Stimulated activated naive CD8-positive, alpha-beta T cell treated with anti-CD3 and anti-CD28 coated beads, Interleukin-15, Interleukin-2, amounts not matched to agents 100 ng/mL and 50 ng/mL, for 24 hours (primary cell): ENCODE results near the gene IL12B.
"Not testable (repeated sequence)": the region's sequence is repeated elsewhere in the genome, so short reads cannot be mapped to it uniquely, and the experiment has no call there.

Source experiments
- H3K27ac Mint-ChIP-seq: one replicate; pipeline ENCODE4 v1.8.0; 2021; ENCODE audit warnings: mild to moderate bottlenecking, mixed read lengths
- H3K27me3 Mint-ChIP-seq: one replicate; pipeline ENCODE4 v1.8.0; 2021; ENCODE audit warnings: mixed read lengths
- H3K36me3 Mint-ChIP-seq: one replicate; pipeline ENCODE4 v1.8.0; 2021; ENCODE audit warnings: low read depth, mixed read lengths
- H3K4me1 Mint-ChIP-seq: one replicate; pipeline ENCODE4 v1.8.0; 2021; ENCODE audit warnings: low read depth, mixed read lengths
- H3K4me3 Mint-ChIP-seq: one replicate; pipeline ENCODE4 v1.8.0; 2021; ENCODE audit warnings: mild to moderate bottlenecking, mixed read lengths
- H3K9me3 Mint-ChIP-seq: one replicate; pipeline ENCODE4 v1.8.0; 2021; ENCODE audit warnings: mixed read lengths

Gene IL12B

GRCh38 chr5:159318448-159318847 is 11.8 kb downstream of the IL12B start:
- H3K4me1 Mint-ChIP-seq, result no peaks in the 10 kb centered on the region
- H3K27me3 Mint-ChIP-seq, result peaks cover 5% of the 10 kb centered on the region
- no peak overlapping the region for H3K27ac Mint-ChIP-seq
- no peaks in the 10 kb centered on the region for H3K36me3 Mint-ChIP-seq
- no peaks in the 10 kb centered on the region for H3K9me3 Mint-ChIP-seq
- no peak overlapping the region for H3K4me3 Mint-ChIP-seq

GRCh38 chr5:159317849-159318248 is 12.4 kb downstream of the IL12B start:
- no peaks in the 10 kb centered on the region for H3K9me3 Mint-ChIP-seq
- H3K4me3 Mint-ChIP-seq, result no peak overlapping the region
- no peaks in the 10 kb centered on the region for H3K4me1 Mint-ChIP-seq
- H3K36me3 Mint-ChIP-seq, result no peaks in the 10 kb centered on the region
- no peak overlapping the region for H3K27ac Mint-ChIP-seq
- H3K27me3 Mint-ChIP-seq, result peaks cover 4% of the 10 kb centered on the region

GRCh38 chr5:159316519-159317383 is 13.5 kb downstream of the IL12B start:
- H3K4me1 Mint-ChIP-seq, result no peaks in the 10 kb centered on the region
- H3K27me3 Mint-ChIP-seq, result peaks cover 8% of the 10 kb centered on the region
- no peak overlapping the region for H3K27ac Mint-ChIP-seq
- H3K9me3 Mint-ChIP-seq, result no peaks in the 10 kb centered on the region
- H3K4me3 Mint-ChIP-seq, result no peak overlapping the region
- H3K36me3 Mint-ChIP-seq, result no peaks in the 10 kb centered on the region

GRCh38 chr5:159313197-159313596 is 17.1 kb downstream of the IL12B start:
- Mint-ChIP-seq H3K4me3 (no peak overlapping the region), H3K27ac (no peak overlapping the region), H3K36me3 (no peaks in the 10 kb centered on the region), H3K27me3 (peaks cover 32% of the 10 kb centered on the region), H3K4me1 (peaks cover 9% of the 10 kb centered on the region), H3K9me3 (no peaks in the 10 kb centered on the region)

GRCh38 chr5:159311063-159311462 is 19.2 kb downstream of the IL12B start:
- Mint-ChIP-seq H3K36me3 (no peaks in the 10 kb centered on the region), H3K4me3 (no peak overlapping the region), H3K27me3 (peaks cover 34% of the 10 kb centered on the region), H3K27ac (no peak overlapping the region), H3K4me1 (peaks cover 9% of the 10 kb centered on the region), H3K9me3 (no peaks in the 10 kb centered on the region)

- H3K27me3 Mint-ChIP-seq, result peaks cover 34% of the 10 kb centered on the region
- no peaks in the 10 kb centered on the region for H3K9me3 Mint-ChIP-seq
- H3K36me3 Mint-ChIP-seq, result no peaks in the 10 kb centered on the region
- H3K4me1 Mint-ChIP-seq, result peaks cover 9% of the 10 kb centered on the region
- H3K4me3 Mint-ChIP-seq, result no peak overlapping the region
- no peak overlapping the region for H3K27ac Mint-ChIP-seq
Measured at GRCh38 chr5:159310511-159310910, 19.8 kb downstream of the IL12B start.

GRCh38 chr5:159309689-159310433 is 20.4 kb downstream of the IL12B start:
- Mint-ChIP-seq H3K36me3 (no peaks in the 10 kb centered on the region), H3K4me3 (no peak overlapping the region), H3K27me3 (peaks cover 34% of the 10 kb centered on the region), H3K27ac (no peak overlapping the region), H3K9me3 (no peaks in the 10 kb centered on the region), H3K4me1 (peaks cover 9% of the 10 kb centered on the region)

GRCh38 chr5:159304961-159305595 is 25.2 kb downstream of the IL12B start:
- Mint-ChIP-seq H3K9me3 (peaks cover 22% of the 10 kb centered on the region), H3K27ac (no peak overlapping the region), H3K4me1 (peaks cover 3% of the 10 kb centered on the region), H3K4me3 (no peak overlapping the region), H3K36me3 (peaks cover 5% of the 10 kb centered on the region), H3K27me3 (peaks cover 30% of the 10 kb centered on the region)

GRCh38 chr5:159303286-159303685 is 27.0 kb downstream of the IL12B start:
- Mint-ChIP-seq H3K27ac (no peak overlapping the region), H3K9me3 (peaks cover 30% of the 10 kb centered on the region), H3K4me1 (peaks cover 3% of the 10 kb centered on the region), H3K4me3 (no peak overlapping the region), H3K27me3 (peaks cover 23% of the 10 kb centered on the region), H3K36me3 (peaks cover 5% of the 10 kb centered on the region)

GRCh38 chr5:159301929-159302860 is 28.1 kb downstream of the IL12B start:
- Mint-ChIP-seq H3K36me3 (peaks cover 12% of the 10 kb centered on the region), H3K9me3 (peaks cover 39% of the 10 kb centered on the region), H3K27me3 (peaks cover 20% of the 10 kb centered on the region), H3K27ac (peak overlapping the region; percentile 59)
- H3K4me1 Mint-ChIP-seq, H3K4me3 Mint-ChIP-seq: not testable (repeated sequence)

- Mint-ChIP-seq H3K9me3 (peaks cover 39% of the 10 kb centered on the region), H3K36me3 (peaks cover 13% of the 10 kb centered on the region), H3K27ac (no peak overlapping the region), H3K4me1 (peaks cover 3% of the 10 kb centered on the region), H3K27me3 (peaks cover 20% of the 10 kb centered on the region), H3K4me3 (no peak overlapping the region)
Measured at GRCh38 chr5:159301466-159301865, 28.8 kb downstream of the IL12B start.

GRCh38 chr5:159297300-159297699 is 33.0 kb downstream of the IL12B start:
- not testable (repeated sequence) for H3K4me3 Mint-ChIP-seq, H3K27ac Mint-ChIP-seq, H3K4me1 Mint-ChIP-seq
- peaks cover 28% of the 10 kb centered on the region for H3K9me3 Mint-ChIP-seq
- H3K36me3 Mint-ChIP-seq, result peaks cover 11% of the 10 kb centered on the region
- peaks cover 12% of the 10 kb centered on the region for H3K27me3 Mint-ChIP-seq

- Mint-ChIP-seq H3K4me3 (no peak overlapping the region), H3K27ac (no peak overlapping the region), H3K4me1 (no peaks in the 10 kb centered on the region), H3K36me3 (peaks cover 8% of the 10 kb centered on the region), H3K9me3 (peaks cover 17% of the 10 kb centered on the region), H3K27me3 (peaks cover 8% of the 10 kb centered on the region)
Measured at GRCh38 chr5:159294921-159295320, 35.4 kb downstream of the IL12B start.

- Mint-ChIP-seq H3K4me1 (no peaks in the 10 kb centered on the region), H3K9me3 (no peaks in the 10 kb centered on the region), H3K27ac (no peak overlapping the region), H3K4me3 (no peak overlapping the region), H3K36me3 (peaks cover 3% of the 10 kb centered on the region), H3K27me3 (no peaks in the 10 kb centered on the region)
Measured at GRCh38 chr5:159290741-159291140, 39.5 kb downstream of the IL12B start.
